Activated T-helper 1 cell treated with anti-CD3 and anti-CD28 coated beads, Interleukin-12 subunit alpha, Interleukin-12 subunit beta, Interleukin-2, Interleukin-4 antibody, amounts not matched to agents 30 ng/mL and 10 ng/mL and 1 ng/mL, durations not matched to agents 14 hours and 24 hours and 36 hours (primary cell): Measurements from ENCODE around the gene PRMT3. TPM values are rescaled to one million over a fixed set of nuclear protein-coding genes. Genes with fewer than 3 reads are reported as not detected.

ENCODE experiments used
- DNase-seq: peaks from one replicate; pipeline ENCODE4 v3.0.0; 2021; ENCODE audit warnings: low spot score
- H3K27ac Mint-ChIP-seq: one replicate; pipeline ENCODE4 v1.8.0; 2021; ENCODE audit warnings: mild to moderate bottlenecking, mixed read lengths
- H3K27me3 Mint-ChIP-seq: one replicate; pipeline ENCODE4 v1.8.0; 2022; ENCODE audit warnings: mild to moderate bottlenecking, moderate library complexity, mixed read lengths; ENCODE audit not compliant: insufficient read depth
- H3K36me3 Mint-ChIP-seq: one replicate; pipeline ENCODE4 v1.8.0; 2021; ENCODE audit warnings: low read depth, mixed read lengths
- H3K4me1 Mint-ChIP-seq: one replicate; pipeline ENCODE4 v1.8.0; 2021; ENCODE audit warnings: low read depth, mixed read lengths
- H3K4me3 Mint-ChIP-seq: one replicate; pipeline ENCODE4 v1.8.0; 2021; ENCODE audit warnings: mild to moderate bottlenecking, moderate library complexity, mixed read lengths
- H3K9me3 Mint-ChIP-seq: one replicate; pipeline ENCODE4 v1.8.0; 2021; ENCODE audit warnings: mixed read lengths
- intact Hi-C: fragments of 100-400 bp; cut with micrococcal nuclease; formaldehyde crosslinking; loops from one replicate; pipeline ENCODE4 v1.15.1; 2024
- total RNA-seq: library from RNA; stranded (reverse); gene quantifications from 2 replicates; pipeline ENCODE4 v1.2.3, GENCODE V29; 2022

The PRMT3 gene
- total RNA-seq, 1 donor from 2014 or later, result 43.7 TPM

GRCh38 chr11:20448834-20449233 lies 61.3 kb downstream of the PRMT3 start:
- no peak for DNase-seq
- intact Hi-C loops, result no loop called here
- H3K4me1 Mint-ChIP-seq, result peaks cover 14% of the 10 kb centered on the region

GRCh38 chr11:20450829-20451228 lies 63.3 kb downstream of the PRMT3 start:
- intact Hi-C loops, result no loop called here
- no peak for DNase-seq

More at GRCh38 chr11:20448834-20449233, 61.3 kb downstream of the PRMT3 start:
- Mint-ChIP-seq H3K27ac (no peak overlapping the region), H3K36me3 (peaks cover 8% of the 10 kb centered on the region), H3K27me3 (no peaks in the 10 kb centered on the region), H3K4me3 (no peak overlapping the region), H3K9me3 (no peaks in the 10 kb centered on the region)

GRCh38 chr11:20451568-20451967 lies 64.1 kb downstream of the PRMT3 start:
- intact Hi-C loops, result no loop called here
- H3K27ac Mint-ChIP-seq, result no peak overlapping the region
- no peaks in the 10 kb centered on the region for H3K27me3 Mint-ChIP-seq
- H3K4me1 Mint-ChIP-seq, result peaks cover 14% of the 10 kb centered on the region
- DNase-seq, result no peak
- H3K36me3 Mint-ChIP-seq, result peaks cover 14% of the 10 kb centered on the region
- H3K9me3 Mint-ChIP-seq, result no peaks in the 10 kb centered on the region
- no peak overlapping the region for H3K4me3 Mint-ChIP-seq

More at GRCh38 chr11:20450829-20451228, 63.3 kb downstream of the PRMT3 start:
- Mint-ChIP-seq H3K27me3 (no peaks in the 10 kb centered on the region), H3K27ac (no peak overlapping the region), H3K9me3 (no peaks in the 10 kb centered on the region), H3K4me3 (no peak overlapping the region), H3K4me1 (peaks cover 14% of the 10 kb centered on the region), H3K36me3 (peaks cover 14% of the 10 kb centered on the region)

- H3K27me3 Mint-ChIP-seq, result no peaks in the 10 kb centered on the region
Observed at GRCh38 chr11:20452585-20452984, 65.1 kb downstream of the PRMT3 start.

GRCh38 chr11:20453657-20454316 lies 66.3 kb downstream of the PRMT3 start:
- H3K27me3 Mint-ChIP-seq, result no peaks in the 10 kb centered on the region
- intact Hi-C loops, result no loop called here
- no peak for DNase-seq
- H3K27ac Mint-ChIP-seq, result no peak overlapping the region
- peaks cover 14% of the 10 kb centered on the region for H3K36me3 Mint-ChIP-seq
- peaks cover 14% of the 10 kb centered on the region for H3K4me1 Mint-ChIP-seq
- no peaks in the 10 kb centered on the region for H3K9me3 Mint-ChIP-seq
- H3K4me3 Mint-ChIP-seq, result no peak overlapping the region

More at GRCh38 chr11:20452585-20452984, 65.1 kb downstream of the PRMT3 start:
- Mint-ChIP-seq H3K36me3 (peaks cover 14% of the 10 kb centered on the region), H3K4me3 (no peak overlapping the region), H3K4me1 (peaks cover 14% of the 10 kb centered on the region), H3K27ac (no peak overlapping the region), H3K9me3 (no peaks in the 10 kb centered on the region)
- intact Hi-C loops, result no loop called here
- no peak for DNase-seq

GRCh38 chr11:20457001-20457799 lies 69.7 kb downstream of the PRMT3 start:
- H3K9me3 Mint-ChIP-seq, result no peaks in the 10 kb centered on the region
- intact Hi-C loops, result no loop called here
- no peaks in the 10 kb centered on the region for H3K4me1 Mint-ChIP-seq
- no peak for DNase-seq
- H3K27ac Mint-ChIP-seq, result no peak overlapping the region
- peaks cover 12% of the 10 kb centered on the region for H3K36me3 Mint-ChIP-seq
- H3K27me3 Mint-ChIP-seq, result no peaks in the 10 kb centered on the region
- H3K4me3 Mint-ChIP-seq, result no peak overlapping the region

- H3K36me3 Mint-ChIP-seq, result peaks cover 9% of the 10 kb centered on the region
Observed at GRCh38 chr11:20457934-20458680, 70.6 kb downstream of the PRMT3 start.

GRCh38 chr11:20458905-20459632 lies 71.6 kb downstream of the PRMT3 start:
- intact Hi-C loops, result no loop called here
- H3K9me3 Mint-ChIP-seq, result no peaks in the 10 kb centered on the region
- peaks cover 10% of the 10 kb centered on the region for H3K36me3 Mint-ChIP-seq
- no peak overlapping the region for H3K27ac Mint-ChIP-seq
- no peaks in the 10 kb centered on the region for H3K4me1 Mint-ChIP-seq
- H3K27me3 Mint-ChIP-seq, result no peaks in the 10 kb centered on the region
- no peak for DNase-seq
- H3K4me3 Mint-ChIP-seq, result no peak overlapping the region

More at GRCh38 chr11:20457934-20458680, 70.6 kb downstream of the PRMT3 start:
- no peaks in the 10 kb centered on the region for H3K4me1 Mint-ChIP-seq
- intact Hi-C loops, result no loop called here
- H3K27ac Mint-ChIP-seq, result no peak overlapping the region
- H3K4me3 Mint-ChIP-seq, result no peak overlapping the region
- no peak for DNase-seq
- no peaks in the 10 kb centered on the region for H3K27me3 Mint-ChIP-seq
- H3K9me3 Mint-ChIP-seq, result no peaks in the 10 kb centered on the region

GRCh38 chr11:20459865-20460264 lies 72.3 kb downstream of the PRMT3 start:
- Mint-ChIP-seq H3K36me3 (peaks cover 11% of the 10 kb centered on the region), H3K27me3 (no peaks in the 10 kb centered on the region), H3K4me3 (no peak overlapping the region), H3K4me1 (no peaks in the 10 kb centered on the region), H3K9me3 (no peaks in the 10 kb centered on the region), H3K27ac (no peak overlapping the region)
- intact Hi-C loops, result no loop called here
- DNase-seq, result no peak

GRCh38 chr11:20464518-20464917 lies 77.0 kb downstream of the PRMT3 start:
- intact Hi-C loops, result no loop called here
- Mint-ChIP-seq H3K36me3 (peaks cover 17% of the 10 kb centered on the region), H3K27me3 (no peaks in the 10 kb centered on the region), H3K9me3 (no peaks in the 10 kb centered on the region), H3K27ac (no peak overlapping the region), H3K4me3 (no peak overlapping the region), H3K4me1 (no peaks in the 10 kb centered on the region)
- DNase-seq, result no peak

GRCh38 chr11:20467487-20468185 lies 80.1 kb downstream of the PRMT3 start:
- no peak for DNase-seq
- H3K27ac Mint-ChIP-seq, result no peak overlapping the region
- no peaks in the 10 kb centered on the region for H3K4me1 Mint-ChIP-seq
- no peak overlapping the region for H3K4me3 Mint-ChIP-seq
- no peaks in the 10 kb centered on the region for H3K9me3 Mint-ChIP-seq
- peaks cover 34% of the 10 kb centered on the region for H3K36me3 Mint-ChIP-seq
- no peaks in the 10 kb centered on the region for H3K27me3 Mint-ChIP-seq
- intact Hi-C loops, result no loop called here

- no peaks in the 10 kb centered on the region for H3K9me3 Mint-ChIP-seq
- peaks cover 28% of the 10 kb centered on the region for H3K36me3 Mint-ChIP-seq
- intact Hi-C loops, result no loop called here
- H3K4me1 Mint-ChIP-seq, result peaks cover 7% of the 10 kb centered on the region
- no peaks in the 10 kb centered on the region for H3K27me3 Mint-ChIP-seq
- DNase-seq, result no peak
- no peak overlapping the region for H3K27ac Mint-ChIP-seq
- H3K4me3 Mint-ChIP-seq, result no peak overlapping the region
Observed at GRCh38 chr11:20470348-20470747, 82.8 kb downstream of the PRMT3 start.
